HK-2 (cell line): ENCODE results near the gene POLR3B.

ENCODE experiments used
- DNase-seq: peaks from one replicate; pipeline ENCODE4 v3.0.0-alpha.2; 2018; ENCODE audit not compliant: unreplicated experiment

Gene POLR3B

DNA sequence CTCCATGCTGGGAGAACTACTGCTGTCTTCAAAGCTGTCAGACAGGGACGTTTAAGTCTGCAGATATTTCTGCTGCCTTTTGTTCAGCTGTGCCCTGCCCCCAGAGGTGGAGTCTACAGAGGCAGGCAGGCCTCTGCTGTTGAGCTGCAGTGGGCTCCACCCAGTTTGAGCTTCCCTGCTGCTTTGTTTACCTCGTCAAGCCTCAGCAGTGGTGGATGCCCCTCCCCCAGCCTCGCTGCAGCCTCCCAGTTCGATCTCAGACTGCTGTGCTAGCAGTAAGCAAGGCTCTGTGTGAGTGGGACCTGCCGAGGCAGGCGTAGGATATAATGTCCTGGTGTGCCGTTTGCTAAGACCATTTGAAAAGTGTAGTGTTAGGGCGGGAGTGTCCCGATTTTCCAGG, 193.9 kb downstream of the POLR3B start:
- no peak for DNase-seq

DNA sequence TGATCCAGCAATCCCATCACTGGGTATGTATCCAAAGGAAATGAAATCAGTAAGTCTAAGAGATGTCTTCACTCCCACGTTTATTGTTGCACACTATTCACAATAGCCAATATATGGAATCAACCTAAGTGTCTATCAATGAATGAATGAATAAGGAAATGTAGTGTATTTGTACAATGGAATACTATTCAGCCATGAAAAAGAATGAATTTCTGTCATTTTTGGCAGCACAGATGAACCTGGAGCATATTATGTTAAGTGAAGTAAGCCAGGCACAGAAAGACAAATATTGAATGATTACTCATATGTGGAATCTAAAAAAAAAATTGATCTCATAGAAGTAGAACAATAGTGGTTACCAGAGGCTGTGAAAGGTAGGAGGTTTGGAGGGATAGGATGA, 194.7 kb downstream of the POLR3B start:
- DNase-seq, result no peak
